HG03175 (cell line): ENCODE measurements around the gene PRKG2.

ENCODE experiments used
- ATAC-seq: cut with Tn5 transposase; IDR thresholded peaks from one replicate; pipeline ENCODE4 v1.9.1; 2021; ENCODE audit warnings: mild to moderate bottlenecking, moderate library complexity; ENCODE audit not compliant: unreplicated experiment

The PRKG2 gene

DNA sequence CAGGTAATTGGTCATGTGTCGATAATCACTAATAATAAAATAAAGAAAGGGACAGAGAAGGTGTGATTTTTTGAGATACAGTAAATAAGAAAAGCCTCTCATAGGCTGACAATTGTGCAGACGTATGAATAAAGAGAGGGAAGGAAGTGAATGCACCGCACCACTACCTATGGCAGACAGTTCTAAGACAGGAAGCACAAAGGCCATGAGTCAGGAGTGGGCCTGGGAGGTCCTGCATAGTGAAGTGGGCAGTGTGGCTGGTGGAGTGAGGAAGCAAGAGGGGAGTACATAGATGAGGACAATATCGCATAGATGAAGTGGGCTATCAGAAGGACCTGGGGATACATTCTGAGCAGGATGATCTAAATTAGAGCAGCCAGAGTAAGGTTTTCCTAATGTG is 108.9 kb downstream of the PRKG2 start:
- no peak for ATAC-seq

GRCh38 chr4:81102107-81102506 is 112.9 kb downstream of the PRKG2 start:
- ATAC-seq = no peak

- ATAC-seq = no peak
Observed at GRCh38 chr4:81096566-81096965, 118.5 kb downstream of the PRKG2 start.

GRCh38 chr4:81095389-81095788 is 119.6 kb downstream of the PRKG2 start:
- no peak for ATAC-seq

- ATAC-seq = no peak
Observed at GRCh38 chr4:81093720-81094401, 121.2 kb downstream of the PRKG2 start.

DNA sequence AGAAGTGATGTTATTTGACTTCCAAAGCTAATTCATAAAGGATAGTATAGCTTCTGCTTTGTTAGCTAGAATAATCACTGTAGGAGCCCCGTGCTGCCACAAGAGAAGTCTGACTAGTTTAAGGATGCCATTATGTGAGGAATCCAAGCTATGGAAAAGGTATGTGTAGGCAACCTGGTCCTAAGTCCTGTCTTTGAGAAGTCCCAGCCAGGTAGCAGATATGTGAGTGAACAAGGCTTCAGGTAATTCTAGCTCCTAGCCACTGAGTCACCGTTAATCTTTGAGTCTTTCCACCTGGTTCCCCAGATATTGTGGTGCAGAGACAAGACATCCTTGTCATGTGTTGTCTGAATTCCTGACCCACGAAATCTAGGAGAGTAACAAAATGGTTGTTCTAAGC is 129.0 kb downstream of the PRKG2 start:
- no peak for ATAC-seq

GRCh38 chr4:81085291-81085690 is 129.7 kb downstream of the PRKG2 start:
- ATAC-seq = no peak

DNA sequence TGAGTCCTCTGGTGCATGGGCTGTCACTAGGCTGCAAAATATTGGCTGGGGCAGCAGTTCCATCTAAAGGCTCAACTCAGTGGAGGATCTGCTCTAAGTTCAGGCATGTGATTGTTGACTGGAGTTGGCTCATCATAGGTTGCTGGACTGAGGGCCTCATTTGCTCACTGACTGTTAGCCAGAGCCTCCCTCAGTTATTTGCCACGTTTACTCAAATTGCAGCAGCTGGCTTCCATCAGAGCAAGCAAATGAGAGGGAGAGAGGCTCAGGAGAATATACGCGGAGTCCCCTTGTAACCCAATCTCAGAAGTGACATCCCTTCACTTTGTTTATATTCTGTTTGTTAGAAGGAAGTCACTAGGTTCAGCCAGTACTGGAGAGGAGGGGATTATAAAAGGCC is 130.4 kb downstream of the PRKG2 start:
- no peak for ATAC-seq

- no peak for ATAC-seq
Observed at GRCh38 chr4:81084029-81084428, 131.0 kb downstream of the PRKG2 start.

DNA sequence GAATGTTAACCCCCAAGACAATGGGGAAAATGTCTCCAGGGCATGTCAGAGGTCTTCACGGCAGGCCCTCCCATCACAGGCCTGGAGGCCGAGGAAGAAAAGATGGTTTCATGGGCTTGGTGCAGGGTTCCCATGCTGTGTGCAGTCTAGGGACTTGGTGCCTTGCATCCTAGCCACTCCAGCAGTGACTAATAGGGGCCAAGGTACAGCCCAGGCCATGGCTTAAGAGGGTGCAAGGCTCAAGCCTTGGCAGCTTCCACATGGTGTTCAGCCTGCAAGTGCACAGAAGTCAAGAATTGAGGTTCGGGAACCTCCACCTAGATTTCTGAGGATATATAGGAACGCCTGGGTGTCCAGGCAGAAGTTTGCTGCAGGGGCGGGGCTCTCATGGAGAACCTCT is 133.9 kb downstream of the PRKG2 start:
- ATAC-seq = no peak

- ATAC-seq = no peak
Observed at GRCh38 chr4:81071013-81071412, 144.0 kb downstream of the PRKG2 start.

DNA sequence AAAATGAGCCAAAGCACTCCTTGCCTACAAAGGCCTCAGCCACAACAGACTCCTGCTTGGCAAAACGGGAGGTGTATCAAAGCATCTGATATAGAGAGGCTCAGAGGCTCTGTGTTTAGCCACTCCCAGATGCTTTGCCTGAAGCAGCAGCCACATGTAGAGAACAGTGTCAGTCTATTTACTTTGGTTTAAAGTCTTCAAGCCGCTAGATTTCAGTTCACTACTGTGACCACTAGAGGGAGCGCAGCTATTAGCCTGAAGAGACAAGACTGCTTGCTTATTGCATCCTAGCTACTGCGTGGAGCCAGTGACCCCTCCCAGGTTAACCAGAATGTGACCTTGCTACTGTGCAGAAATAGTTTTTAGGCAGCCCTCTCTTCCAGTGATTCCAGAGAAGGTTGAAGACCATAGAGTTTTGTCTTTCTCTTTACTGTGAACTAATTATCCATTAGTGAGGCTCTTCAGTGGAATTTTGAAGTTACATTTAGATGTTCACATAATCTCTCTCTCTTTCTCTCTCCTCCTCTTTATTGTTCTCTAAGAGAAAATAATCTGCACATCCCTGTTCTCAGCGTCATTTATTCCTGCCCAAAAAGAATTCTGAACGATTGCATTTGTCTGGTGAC is 145.2 kb downstream of the PRKG2 start:
- ATAC-seq = peak; percentile 97

DNA sequence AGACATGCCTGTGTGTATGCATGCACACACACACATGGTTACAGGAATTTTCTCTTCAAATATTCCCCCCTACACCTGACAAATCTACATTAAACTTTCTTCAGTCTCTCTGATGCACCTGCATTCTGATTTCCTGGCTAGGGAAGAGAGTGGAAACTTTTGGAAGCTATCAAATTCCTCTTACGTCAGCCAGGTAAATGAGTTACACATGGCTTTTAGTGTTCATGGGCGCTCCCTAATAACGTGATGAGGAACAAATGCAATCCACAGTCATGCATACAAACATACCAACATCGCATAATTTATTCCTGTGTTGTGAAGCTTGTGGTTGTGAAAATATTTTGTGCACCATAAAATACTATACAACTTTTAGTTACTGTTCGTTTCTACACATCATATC is 149.6 kb downstream of the PRKG2 start:
- ATAC-seq = no peak

GRCh38 chr4:81062001-81062400 is 153.0 kb downstream of the PRKG2 start:
- ATAC-seq = no peak

- ATAC-seq = no peak
Observed at GRCh38 chr4:81061344-81061730, 153.7 kb downstream of the PRKG2 start.

- no peak for ATAC-seq
Observed at GRCh38 chr4:81060587-81061343, 154.3 kb downstream of the PRKG2 start.

DNA sequence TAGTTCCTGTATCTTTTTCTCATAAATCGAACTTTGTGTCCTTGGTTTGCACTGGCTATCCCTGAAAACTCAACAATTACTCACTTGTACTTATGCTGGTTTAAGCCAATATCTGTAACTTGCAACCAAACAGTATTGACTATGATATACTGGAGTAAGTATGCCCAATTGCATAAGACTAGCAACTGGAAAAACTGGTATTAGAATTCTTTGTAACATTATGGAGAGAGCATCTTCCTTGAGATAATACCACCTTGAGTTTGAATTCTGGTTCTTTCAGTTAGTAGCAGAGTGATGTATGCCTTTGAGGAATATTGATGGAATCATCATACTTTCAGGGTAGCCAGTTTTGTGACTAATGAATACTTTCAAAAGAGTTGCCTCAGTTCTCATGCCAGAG is 156.4 kb downstream of the PRKG2 start:
- ATAC-seq = no peak

DNA sequence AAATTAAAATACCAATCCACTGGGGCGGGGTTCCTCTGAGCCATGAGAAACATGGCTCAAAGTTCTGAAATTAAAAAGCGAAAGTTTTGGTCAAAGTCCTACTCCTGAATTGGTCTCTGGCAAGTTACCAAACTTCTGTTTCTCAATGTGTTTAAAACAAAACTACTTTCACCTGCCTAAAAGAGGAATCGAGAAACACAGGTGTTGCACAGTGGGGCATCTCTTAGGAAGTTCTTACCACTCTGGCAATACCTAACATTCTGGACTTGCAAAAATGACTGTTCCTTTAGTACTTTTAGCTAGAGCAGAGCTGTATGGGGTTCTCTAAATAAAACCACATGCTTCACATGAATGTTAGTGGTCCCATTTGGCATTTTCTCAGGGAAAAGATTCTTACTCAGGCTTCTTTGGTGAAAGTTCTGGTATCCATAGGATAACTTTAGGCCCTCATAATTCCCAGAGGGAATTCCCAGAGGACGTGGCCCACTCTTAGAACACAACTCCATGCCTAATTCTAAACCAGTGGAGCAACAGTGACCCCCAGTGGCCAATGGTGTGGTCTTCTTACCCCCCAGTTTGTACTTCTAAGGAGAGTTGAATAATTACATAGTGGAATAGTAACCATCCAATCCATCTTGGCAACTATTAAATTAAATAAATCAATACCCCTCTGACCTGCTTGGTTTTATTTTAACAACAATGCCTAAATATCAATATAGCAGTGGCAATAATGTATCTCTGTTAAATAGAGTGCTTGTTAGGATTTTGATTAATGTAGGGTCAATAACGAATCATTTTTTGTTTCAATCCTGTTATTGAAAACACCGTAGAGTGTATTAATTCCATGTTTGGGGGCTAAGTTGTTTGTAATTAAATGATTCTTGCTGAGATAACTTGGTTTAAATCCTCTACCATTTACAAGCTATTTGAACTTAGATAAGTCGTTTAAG is 162.6 kb downstream of the PRKG2 start:
- ATAC-seq = peak; percentile 99

GRCh38 chr4:81049907-81050306 is 165.1 kb downstream of the PRKG2 start:
- no peak for ATAC-seq

DNA sequence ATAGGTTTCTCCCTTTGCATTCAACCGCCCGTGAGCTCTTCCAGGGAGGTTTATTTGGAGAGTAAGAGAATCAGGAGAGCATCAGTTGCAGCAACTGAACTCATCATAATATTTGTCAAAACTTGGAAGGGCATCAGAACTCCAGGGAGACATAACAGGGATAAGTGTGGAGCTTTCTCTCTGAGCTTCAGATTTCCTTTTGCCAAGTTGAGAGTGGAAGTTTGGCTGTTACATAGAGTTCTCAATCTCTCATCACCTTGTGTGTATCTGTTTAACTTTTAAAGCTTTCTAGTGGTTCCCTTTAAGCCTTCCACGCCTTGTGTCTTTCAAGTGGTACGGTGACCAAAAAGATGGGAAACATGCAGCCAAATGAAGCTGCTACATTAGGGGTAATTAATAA is 165.7 kb downstream of the PRKG2 start:
- ATAC-seq = no peak
